ENCODE data around the gene PIEZO2. TPM values are rescaled to one million over a fixed set of nuclear protein-coding genes. Genes with fewer than 3 reads are reported as not detected.

Gene PIEZO2
- total and polyA plus RNA-seq, 10 donors: 0.42 to 13.0 (median 8.0) TPM

DNA sequence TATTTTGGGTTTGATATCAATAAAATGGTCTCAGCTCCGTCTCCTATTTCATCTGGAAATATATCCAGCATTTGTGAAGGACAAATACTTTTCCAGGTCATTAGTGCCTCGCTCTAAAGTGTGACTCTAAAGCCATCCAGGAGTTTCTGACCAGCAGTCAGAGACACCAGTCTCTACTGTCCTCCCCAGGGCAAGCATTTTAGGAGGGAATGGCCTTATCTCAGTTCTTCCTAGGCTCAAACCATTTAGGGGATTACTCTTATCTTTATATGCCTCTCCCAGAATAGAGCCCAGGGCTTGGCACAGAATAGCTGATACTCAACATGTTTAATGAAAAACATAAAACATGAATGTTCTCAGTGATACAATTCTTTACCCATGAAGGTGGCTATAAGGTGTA, 436.0 kb downstream of the PIEZO2 start:
- peaks cover 0 to 3% (median 0%) of the 10 kb centered on the region in 7 donors for H3K27me3 ChIP-seq (replicated peaks in 1 of 7)
- TF ChIP-seq POLR2AphosphoS5 (IDR thresholded peaks at IDR 0.05) (no peak), POLR2A (IDR thresholded peaks at IDR 0.05) (no peak)
- TF ChIP-seq, protein P1, sequence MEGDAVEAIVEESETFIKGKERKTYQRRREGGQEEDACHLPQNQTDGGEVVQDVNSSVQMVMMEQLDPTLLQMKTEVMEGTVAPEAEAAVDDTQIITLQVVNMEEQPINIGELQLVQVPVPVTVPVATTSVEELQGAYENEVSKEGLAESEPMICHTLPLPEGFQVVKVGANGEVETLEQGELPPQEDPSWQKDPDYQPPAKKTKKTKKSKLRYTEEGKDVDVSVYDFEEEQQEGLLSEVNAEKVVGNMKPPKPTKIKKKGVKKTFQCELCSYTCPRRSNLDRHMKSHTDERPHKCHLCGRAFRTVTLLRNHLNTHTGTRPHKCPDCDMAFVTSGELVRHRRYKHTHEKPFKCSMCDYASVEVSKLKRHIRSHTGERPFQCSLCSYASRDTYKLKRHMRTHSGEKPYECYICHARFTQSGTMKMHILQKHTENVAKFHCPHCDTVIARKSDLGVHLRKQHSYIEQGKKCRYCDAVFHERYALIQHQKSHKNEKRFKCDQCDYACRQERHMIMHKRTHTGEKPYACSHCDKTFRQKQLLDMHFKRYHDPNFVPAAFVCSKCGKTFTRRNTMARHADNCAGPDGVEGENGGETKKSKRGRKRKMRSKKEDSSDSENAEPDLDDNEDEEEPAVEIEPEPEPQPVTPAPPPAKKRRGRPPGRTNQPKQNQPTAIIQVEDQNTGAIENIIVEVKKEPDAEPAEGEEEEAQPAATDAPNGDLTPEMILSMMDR (IDR thresholded peaks at IDR 0.05 in 8 of 11, conservative IDR thresholded peaks at IDR 0.05 in 3 of 11): no peak
- H3K4me3 ChIP-seq: no peak overlapping the region
- no peaks in the 10 kb centered on the region for H3K36me3 ChIP-seq
- DNase-seq: no peak
- no peaks in the 10 kb centered on the region for H3K4me1 ChIP-seq
- intact Hi-C loops (cut with DNase I; ENCODE audit: low total_unique reads): no loop called here
- no peak overlapping the region for H3K27ac ChIP-seq
- 61 to 85% (median 77%) methylated on average over 2 of the region's 2 CpGs for WGBS, 5 donors
- H3K9me3 ChIP-seq: no peaks in the 10 kb centered on the region

DNA sequence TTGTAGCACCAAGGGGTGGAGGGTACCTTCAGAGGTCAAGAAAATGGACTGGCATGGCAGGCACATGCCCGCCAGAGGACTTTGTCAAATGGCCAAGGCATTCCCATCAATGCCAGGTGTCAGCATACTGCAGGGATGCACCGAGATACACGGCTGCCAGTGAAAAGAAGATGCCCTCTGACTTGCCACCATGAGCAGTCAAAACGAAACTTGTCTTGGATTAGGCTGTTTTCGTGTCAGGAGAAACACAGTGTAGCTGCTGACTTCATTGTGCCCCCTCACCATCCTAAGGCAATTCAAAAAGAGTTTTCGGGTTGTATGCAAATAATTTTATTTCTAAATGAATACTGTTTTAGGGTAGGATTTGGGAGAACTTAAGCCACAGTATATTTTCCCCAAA, 442.1 kb downstream of the PIEZO2 start:
- H3K36me3 ChIP-seq: no peaks in the 10 kb centered on the region
- no peaks in the 10 kb centered on the region for H3K9me3 ChIP-seq
- H3K27ac ChIP-seq: no peak overlapping the region
- no peaks in the 10 kb centered on the region for H3K27me3 ChIP-seq (replicated peaks in 1 of 7)
- 74 to 87% (median 80%) methylated on average over 6 of the region's 6 CpGs for WGBS, 5 donors
- intact Hi-C loops (cut with DNase I; ENCODE audit: low total_unique reads): no loop called here
- no peak for DNase-seq
- no peak overlapping the region for H3K4me3 ChIP-seq
- no peak for TF ChIP-seq POLR2AphosphoS5 (IDR thresholded peaks at IDR 0.05)
- H3K4me1 ChIP-seq: no peaks in the 10 kb centered on the region

DNA sequence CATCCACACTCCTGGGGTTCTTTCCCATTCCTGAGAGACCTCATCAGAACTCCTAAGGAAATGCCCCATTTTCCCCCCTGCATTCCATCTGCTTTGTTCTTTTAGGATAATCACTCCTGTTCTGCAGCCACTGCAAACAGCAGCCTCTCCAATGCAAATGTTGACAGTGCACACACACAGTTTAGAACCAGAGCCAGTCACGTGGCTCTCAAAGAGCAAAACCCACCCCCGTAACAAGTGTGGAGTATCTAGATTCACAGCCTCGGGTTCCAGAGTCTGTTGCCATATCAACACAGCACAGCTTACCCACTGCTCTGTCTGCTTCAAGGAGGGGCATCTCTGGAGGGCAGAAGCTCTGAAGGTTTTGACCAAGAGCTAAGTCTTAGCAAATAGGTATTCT, 443.6 kb downstream of the PIEZO2 start:
- no peaks in the 10 kb centered on the region for H3K4me1 ChIP-seq
- intact Hi-C loops (cut with DNase I; ENCODE audit: low total_unique reads): no loop called here

DNA sequence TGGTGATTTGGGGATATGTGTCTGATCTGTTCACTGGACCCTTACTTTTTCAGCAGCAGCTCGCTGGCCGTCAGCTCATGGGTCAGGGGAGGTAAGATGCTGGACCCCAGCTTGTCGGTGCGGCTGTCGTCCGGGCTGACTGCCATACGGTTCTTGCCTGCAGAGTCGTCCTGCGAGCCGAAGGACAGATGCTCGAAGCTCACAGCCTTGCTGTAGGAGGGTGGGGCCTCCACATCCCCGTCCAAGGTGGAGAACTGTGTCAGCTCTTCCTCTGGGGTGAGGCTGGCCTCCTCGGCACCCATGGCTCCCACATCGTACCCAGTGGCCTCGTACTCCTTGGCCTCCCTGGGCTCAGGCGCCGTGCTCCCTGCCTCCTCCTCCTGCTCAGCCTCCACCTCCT, 444.1 kb downstream of the PIEZO2 start:
- H3K27ac ChIP-seq: no peak overlapping the region
- 92 to 94% (median 93%) methylated on average over 17 of the region's 17 CpGs for WGBS, 5 donors
- H3K4me1 ChIP-seq: no peaks in the 10 kb centered on the region
- TF ChIP-seq POLR2AphosphoS5 (IDR thresholded peaks at IDR 0.05) (no peak), POLR2A (IDR thresholded peaks at IDR 0.05) (no peak)
- TF ChIP-seq, protein P1 (IDR thresholded peaks at IDR 0.05 in 8 of 11, conservative IDR thresholded peaks at IDR 0.05 in 3 of 11): no peak
- H3K4me3 ChIP-seq: no peak overlapping the region
- no peaks in the 10 kb centered on the region for H3K27me3 ChIP-seq (replicated peaks in 1 of 7)
- no peaks in the 10 kb centered on the region for H3K9me3 ChIP-seq
- DNase-seq: no peak
- intact Hi-C loops (cut with DNase I; ENCODE audit: low total_unique reads): no loop called here
- H3K36me3 ChIP-seq: no peaks in the 10 kb centered on the region

More for the DNA sequence above, 443.6 kb downstream of the PIEZO2 start:
- Histone ChIP-seq H3K27me3 (replicated peaks in 1 of 7) (no peaks in the 10 kb centered on the region), H3K27ac (no peak overlapping the region), H3K9me3 (no peaks in the 10 kb centered on the region), H3K4me3 (no peak overlapping the region), H3K36me3 (no peaks in the 10 kb centered on the region)
- DNase-seq: no peak
- 65 to 87% (median 71%) methylated on average over 3 of the region's 3 CpGs for WGBS, 5 donors
- TF ChIP-seq, protein P1 (IDR thresholded peaks at IDR 0.05 in 8 of 11, conservative IDR thresholded peaks at IDR 0.05 in 3 of 11): no peak
- no peak for TF ChIP-seq POLR2A (IDR thresholded peaks at IDR 0.05)
- no peak for TF ChIP-seq POLR2AphosphoS5 (IDR thresholded peaks at IDR 0.05)

DNA sequence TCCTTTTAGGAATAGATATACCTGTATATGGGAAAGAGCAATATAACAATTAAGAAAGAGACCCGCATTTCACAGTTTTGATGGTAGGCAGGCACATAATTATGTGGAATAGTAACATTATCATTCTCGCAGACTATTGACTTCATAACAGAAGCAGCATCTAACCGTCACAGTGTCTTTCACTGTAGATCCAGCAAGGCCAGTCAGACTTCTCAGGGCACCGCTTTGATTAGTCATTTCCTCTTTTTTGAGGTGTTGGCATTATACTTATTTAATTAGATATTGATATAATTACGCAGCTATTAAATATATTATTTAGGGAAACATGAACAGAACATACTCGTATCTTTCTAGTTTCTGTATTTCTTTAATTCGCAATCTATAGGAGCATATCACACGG, 447.2 kb downstream of the PIEZO2 start:
- intact Hi-C loops (cut with DNase I; ENCODE audit: low total_unique reads): no loop called here
- Histone ChIP-seq H3K4me3 (no peak overlapping the region), H3K4me1 (no peaks in the 10 kb centered on the region), H3K9me3 (no peaks in the 10 kb centered on the region), H3K36me3 (no peaks in the 10 kb centered on the region), H3K27me3 (replicated peaks in 1 of 7) (no peaks in the 10 kb centered on the region), H3K27ac (no peak overlapping the region)
- TF ChIP-seq POLR2A (IDR thresholded peaks at IDR 0.05) (no peak), POLR2AphosphoS5 (IDR thresholded peaks at IDR 0.05) (no peak)
- TF ChIP-seq, protein P1 (IDR thresholded peaks at IDR 0.05 in 8 of 11, conservative IDR thresholded peaks at IDR 0.05 in 3 of 11): no peak
- WGBS, 5 donors: 74 to 93% (median 77%) methylated on average over 8 of the region's 8 CpGs
- no peak for DNase-seq

All from spleen (tissue), 11 donors.